GM13976 (cell line): ENCODE results near the gene MYZAP.

Experiments used
- DNase-seq: peaks from one replicate; pipeline ENCODE4 v3.0.0; 2012; ENCODE audit warnings: low spot score
- CTCF ChIP-seq: IDR thresholded peaks from 2 replicates; pipeline ENCODE4 v1.5.1; 2012; ENCODE audit warnings: borderline replicate concordance, mild to moderate bottlenecking; ENCODE audit not compliant: insufficient read depth; ENCODE audit errors: extremely low read depth, missing control alignments, control extremely low read depth
- in situ Hi-C: fragments of 300-500 bp; cut with MboI; formaldehyde crosslinking; loops from one replicate; pipeline ENCODE4 v1.12.0; 2022; ENCODE audit warnings: low sequenced_read_pairs, mixed read lengths, inconsistent platforms; ENCODE audit not compliant: unreplicated experiment

Gene MYZAP

GRCh38 chr15:57665939-57666338, 74.2 kb downstream of the MYZAP start:
- in situ Hi-C loops = no loop called here
- no peak for DNase-seq
- no peak for TF ChIP-seq CTCF

- no peak for DNase-seq
- no peak for TF ChIP-seq CTCF
- in situ Hi-C loops = no loop called here
Observed at GRCh38 chr15:57667171-57667849, 75.6 kb downstream of the MYZAP start.

- no peak for DNase-seq
- in situ Hi-C loops = no loop called here
- TF ChIP-seq CTCF = no peak
Observed at GRCh38 chr15:57668016-57668415, 76.3 kb downstream of the MYZAP start.

GRCh38 chr15:57671636-57672035, 79.9 kb downstream of the MYZAP start:
- no peak for TF ChIP-seq CTCF
- no peak for DNase-seq
- in situ Hi-C loops = no loop called here

- DNase-seq = no peak
- TF ChIP-seq CTCF = no peak
- in situ Hi-C loops = no loop called here
Observed at GRCh38 chr15:57675481-57676181, 83.9 kb downstream of the MYZAP start.

GRCh38 chr15:57676585-57676984, 84.9 kb downstream of the MYZAP start:
- in situ Hi-C loops = no loop called here
- no peak for DNase-seq
- no peak for TF ChIP-seq CTCF
